HG02938 (cell line): ENCODE results near the gene PPT2.
"Not testable (repeated sequence)": the region's sequence is repeated elsewhere in the genome, so short reads cannot be mapped to it uniquely, and the experiment has no call there.

Source experiments
- ATAC-seq: cut with Tn5 transposase; IDR thresholded peaks from one replicate; pipeline ENCODE4 v1.9.1; 2021; ENCODE audit warnings: mild to moderate bottlenecking, moderate library complexity; ENCODE audit not compliant: unreplicated experiment

PPT2 gene

DNA sequence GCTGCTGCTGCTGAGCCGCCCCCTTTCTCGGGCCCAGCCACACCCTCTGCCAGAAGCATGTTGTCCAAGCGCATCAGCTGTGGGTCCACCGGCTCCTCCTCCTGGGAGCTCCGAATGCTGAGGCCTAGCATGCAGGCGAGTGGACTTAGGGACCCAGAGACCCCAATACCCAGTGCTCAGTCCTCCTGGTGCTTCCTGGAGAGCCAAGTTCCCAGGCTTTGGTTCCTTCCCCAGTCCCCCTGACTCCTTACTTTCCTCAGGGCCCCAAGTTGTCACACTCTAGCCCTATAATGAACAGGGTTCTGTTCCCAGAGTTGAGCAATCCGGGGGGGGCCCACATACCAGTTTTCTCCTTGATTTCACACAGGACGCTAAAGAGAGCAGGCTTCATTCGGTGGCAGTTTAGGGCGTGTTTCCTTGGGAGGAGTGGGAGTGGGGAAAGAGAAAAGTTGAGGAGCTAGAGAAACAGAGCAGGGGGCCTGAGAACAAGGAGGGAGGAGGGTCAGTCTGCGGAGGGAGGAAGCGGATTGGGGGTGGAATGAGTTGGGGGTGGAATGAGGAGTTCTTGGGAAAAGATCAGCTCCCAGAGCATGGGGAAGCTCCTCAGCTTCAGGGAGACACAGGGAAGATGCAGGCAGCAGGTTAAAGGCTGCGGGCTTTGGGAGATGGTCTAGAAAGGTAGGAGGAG lies 34.6 kb downstream of the PPT2 start:
- no peak for ATAC-seq

GRCh38 chr6:32189069-32189741 lies 35.3 kb downstream of the PPT2 start:
- ATAC-seq, result no peak

DNA sequence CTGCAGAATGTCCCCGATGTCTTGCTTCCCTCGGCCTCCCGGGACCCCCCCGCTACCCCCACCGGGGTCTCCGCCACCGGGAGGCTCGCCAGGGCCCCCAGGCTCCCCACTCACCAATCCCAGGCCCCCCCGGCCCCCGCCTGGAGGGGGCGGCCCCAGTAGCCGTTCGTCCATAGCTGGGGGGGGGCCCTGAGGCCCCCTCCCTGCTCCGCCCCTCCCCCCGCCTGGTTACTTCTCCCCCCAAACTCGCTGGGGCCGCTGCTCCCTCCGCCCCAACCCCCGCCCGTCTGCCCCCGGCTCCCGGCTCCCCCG lies 35.8 kb downstream of the PPT2 start:
- ATAC-seq, result no peak

DNA sequence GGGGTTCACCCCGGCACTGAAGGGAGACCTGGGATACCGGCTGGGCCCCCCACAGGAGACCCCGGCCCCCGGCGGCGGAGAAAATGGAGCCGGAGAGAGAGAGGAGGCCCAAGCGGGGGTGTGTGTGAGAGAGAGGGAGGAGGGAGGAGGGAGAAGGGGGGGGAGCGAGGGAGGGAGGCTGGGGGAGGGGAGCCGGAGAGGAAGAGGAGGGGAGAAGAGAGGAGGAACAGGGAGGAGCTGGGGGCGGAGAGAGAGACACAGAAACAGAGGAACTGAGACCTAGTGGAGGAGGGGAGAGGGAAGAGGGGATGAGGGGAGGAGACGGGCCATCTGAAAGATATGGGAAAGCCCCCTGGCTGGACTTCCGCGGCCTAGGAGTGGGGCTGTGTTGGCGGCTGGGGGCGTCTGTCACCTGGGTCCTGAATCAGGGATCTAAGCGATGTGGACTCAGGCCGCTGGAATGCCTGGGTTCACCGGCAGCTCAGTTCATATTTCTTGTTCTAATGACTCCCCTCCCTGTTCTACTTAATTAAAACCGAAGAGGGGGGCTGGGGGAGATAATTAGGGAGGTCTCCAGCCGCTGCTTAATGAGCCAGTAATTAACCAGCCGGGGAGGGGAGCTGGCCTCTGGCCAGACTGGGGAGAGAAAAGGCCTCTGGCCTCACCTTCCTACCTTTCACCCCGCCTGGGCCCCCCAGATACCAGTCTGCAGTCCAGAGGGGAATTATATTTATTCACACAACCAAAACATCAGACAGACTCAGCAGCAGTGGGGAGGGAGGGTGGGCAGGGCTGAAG lies 36.3 kb downstream of the PPT2 start, which contains the start of gene PBX2:
Gene PBX2 (minus strand): TSS at position 149 of the 798 bp plus-strand sequence. CDS start 287 bp downstream, outside the sequence.
- peak; percentile 60 for ATAC-seq

GRCh38 chr6:32190911-32191677 lies 37.2 kb downstream of the PPT2 start:
- no peak for ATAC-seq

- no peak for ATAC-seq
Measured at GRCh38 chr6:32191696-32192607, 38.0 kb downstream of the PPT2 start.

- ATAC-seq, result no peak
Measured at GRCh38 chr6:32192608-32193039, 38.7 kb downstream of the PPT2 start, which contains the start of gene GPSM3. GPSM3 (minus strand) TSS chr6:32192643; CDS start chr6:32192513, 130 bp downstream.

GRCh38 chr6:32193096-32193495 lies 39.2 kb downstream of the PPT2 start:
- ATAC-seq, result not testable (repeated sequence)

DNA sequence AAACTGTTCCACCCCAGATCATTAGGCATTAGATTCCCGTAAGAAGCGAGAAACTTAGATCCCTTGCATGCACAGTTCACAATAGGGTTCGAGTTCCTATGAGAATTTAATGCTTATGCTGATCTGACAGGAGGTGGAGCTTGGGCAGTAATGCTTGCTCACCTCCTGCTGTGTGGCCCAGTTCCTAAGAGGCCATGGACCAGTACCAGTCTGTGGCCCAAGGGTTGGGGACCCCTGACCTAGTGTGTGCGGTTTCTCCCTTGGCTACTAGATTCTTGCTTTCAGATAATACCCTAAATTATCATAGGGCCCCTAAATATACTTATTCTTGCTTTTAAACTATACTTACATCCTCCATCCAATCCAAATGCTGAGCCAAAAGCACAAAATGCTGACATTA lies 40.4 kb downstream of the PPT2 start:
- ATAC-seq, result no peak

DNA sequence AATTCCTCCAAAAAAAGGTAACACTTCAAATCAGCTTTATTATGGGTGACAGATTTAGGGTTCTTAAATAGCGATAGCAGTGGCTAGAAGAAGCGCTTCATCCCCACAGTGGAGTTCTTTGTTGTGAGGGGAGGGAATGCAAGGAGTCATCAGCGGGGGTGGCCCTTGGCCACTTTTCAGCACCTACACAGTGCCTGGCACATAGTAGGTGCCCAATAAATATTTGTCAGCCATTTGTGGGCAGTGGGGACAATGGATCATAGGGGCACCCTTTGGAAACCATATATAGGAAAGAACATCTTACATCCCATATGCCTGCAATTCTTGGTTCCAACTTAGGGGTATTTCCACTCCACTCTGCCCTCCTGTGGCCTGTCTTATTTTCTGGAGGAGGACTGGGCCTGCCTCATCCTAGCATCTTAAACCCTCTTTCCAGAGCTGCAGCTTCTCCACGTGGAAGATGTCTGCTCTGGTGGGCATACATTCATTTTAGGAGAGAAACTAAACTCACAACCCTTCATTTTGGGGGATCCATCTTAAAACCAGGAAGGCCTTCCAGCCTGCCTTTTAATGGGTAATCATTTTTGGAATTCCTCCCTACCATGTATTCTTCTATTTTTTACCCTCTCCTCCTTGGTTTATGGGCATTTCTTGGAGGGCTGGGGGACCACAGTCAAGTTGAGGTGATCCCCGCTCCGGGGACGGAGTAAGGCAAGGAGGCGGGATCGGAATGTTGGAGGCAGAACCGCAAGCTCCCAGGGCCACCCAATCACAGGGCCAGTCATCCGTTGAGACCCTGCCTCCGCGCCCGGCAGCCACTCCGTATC lies 41.1 kb downstream of the PPT2 start:
- ATAC-seq, result no peak

- peak; percentile 66 for ATAC-seq
Measured at GRCh38 chr6:32195652-32195901, 41.6 kb downstream of the PPT2 start.

- ATAC-seq, result peak; percentile 70
Measured at GRCh38 chr6:32195902-32196681, 42.2 kb downstream of the PPT2 start.

DNA sequence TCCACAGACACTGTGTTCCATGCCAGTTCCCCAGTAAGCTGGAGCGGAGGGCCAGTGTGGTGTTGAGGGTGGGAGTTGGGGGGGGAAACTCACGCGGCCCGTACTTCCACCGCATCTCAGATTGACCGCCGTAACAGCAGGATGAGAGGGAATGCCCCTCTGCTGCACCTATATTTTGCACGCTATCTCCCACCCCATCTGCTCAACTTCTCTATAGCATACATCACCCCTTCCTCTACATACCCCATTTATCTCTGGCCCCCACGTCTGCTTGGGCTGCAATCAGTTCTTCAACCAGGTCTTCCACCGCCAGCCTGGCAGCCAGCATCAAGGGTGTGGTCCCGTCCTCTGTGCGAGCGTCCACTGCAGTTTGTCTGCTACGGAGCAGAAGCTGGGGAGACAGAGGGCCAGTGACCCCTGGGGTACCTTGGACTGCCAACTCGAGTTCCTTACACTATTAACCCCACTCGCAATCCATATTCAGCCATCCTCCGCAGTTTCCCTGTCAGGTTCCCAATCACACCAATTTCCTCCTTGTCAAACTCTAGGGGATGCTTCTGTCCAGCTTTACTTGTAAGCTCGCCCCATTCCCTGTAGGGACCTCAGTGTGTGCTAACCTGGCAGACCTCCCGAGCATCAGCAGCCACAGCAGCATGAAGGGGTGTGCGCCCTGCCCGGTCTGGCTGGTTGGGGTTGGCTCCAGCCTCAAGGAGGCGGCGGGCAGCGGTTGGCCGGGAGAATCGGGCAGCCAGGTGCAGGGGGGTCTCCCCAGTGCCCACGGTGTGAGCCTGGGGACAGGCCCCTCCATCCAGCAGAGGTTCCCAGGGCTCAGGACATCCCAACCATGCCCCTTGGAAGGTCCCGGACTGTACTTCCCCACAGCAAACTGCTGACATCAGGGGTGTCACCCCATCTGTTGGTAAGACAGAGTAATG lies 43.0 kb downstream of the PPT2 start:
- ATAC-seq, result no peak

- no peak for ATAC-seq
Measured at GRCh38 chr6:32198345-32198696, 44.4 kb downstream of the PPT2 start.

GRCh38 chr6:32198866-32199265 lies 44.9 kb downstream of the PPT2 start:
- ATAC-seq, result no peak

GRCh38 chr6:32200711-32201475 lies 47.0 kb downstream of the PPT2 start:
- no peak for ATAC-seq

GRCh38 chr6:32202186-32202585 lies 48.2 kb downstream of the PPT2 start:
- ATAC-seq, result no peak
